Gastrocnemius medialis (tissue), 4 donors: ENCODE results near the gene PPAN. TPM values are rescaled to one million over a fixed set of nuclear protein-coding genes. Genes with fewer than 3 reads are reported as not detected.

ENCODE experiments used
- ATAC-seq, 2 donors: fragments of 150-250 bp; one replicate each; pipeline ENCODE4 v1.9.1; 2016
- DNase-seq, 2 donors: peaks; one replicate each; pipeline ENCODE4 v3.0.0-alpha.2; 2019
- H3K27ac ChIP-seq, 4 donors: fragments of 200-600 bp; sonication (generic); 1 replicate in 1 of 4; 2 replicates in 3 of 4; pipeline ENCODE4 v1.5.1; 2016 to 2018; ENCODE audit warnings: mild to moderate bottlenecking in 2 of 4, moderate library complexity in 1 of 4
- H3K27me3 ChIP-seq, 3 donors: fragments of 200-600 bp; sonication (generic) in 2 of 3; 1 replicate in 1 of 3; 2 replicates in 2 of 3; pipeline versions ENCODE4 v1.5.1 to v1.6.0; 2016 to 2019; ENCODE audit warnings: mild to moderate bottlenecking in 1 of 3, moderate library complexity in 1 of 3
- H3K36me3 ChIP-seq, 2 donors: fragments of 200-600 bp; sonication (generic) in 1 of 2; one replicate each; pipeline ENCODE4 v1.5.1; 2017 to 2018
- H3K4me1 ChIP-seq, 2 donors: fragments of 200-600 bp; sonication (generic) in 1 of 2; one replicate each; pipeline ENCODE4 v1.5.1; 2016 to 2017; ENCODE audit warnings: mild to moderate bottlenecking in 2 of 2
- H3K4me3 ChIP-seq, 4 donors: fragments of 200-600 bp; sonication (generic) in 3 of 4; 1 replicate in 1 of 4; 2 replicates in 3 of 4; pipeline ENCODE4 v1.5.1; 2016 to 2019; ENCODE audit warnings: mild to moderate bottlenecking in 2 of 4
- H3K9me3 ChIP-seq, 3 donors: fragments of 200-600 bp; sonication (generic) in 2 of 3; 1 replicate in 1 of 3; 2 replicates in 2 of 3; pipeline ENCODE4 v1.5.1; 2016 to 2019
- CTCF ChIP-seq, 5 experiments: fragments of 450-650 bp in 3 of 5; fragments of 200-600 bp in 2 of 5; sonication (generic) in 2 of 5; IDR thresholded peaks in 4 of 5; conservative IDR thresholded peaks in 1 of 5; 1 replicate in 4 of 5; 2 replicates in 1 of 5; pipeline ENCODE4 v1.5.1; 2016 to 2019; ENCODE audit warnings: antibody characterized with exemption in 5 of 5, mild to moderate bottlenecking in 3 of 5, moderate library complexity in 3 of 5
- POLR2A ChIP-seq, 2 donors: fragments of 450-650 bp; IDR thresholded peaks; one replicate each; pipeline ENCODE4 v1.6.1; 2017; ENCODE audit warnings: antibody characterized with exemption in 2 of 2, mild to moderate bottlenecking in 2 of 2, moderate library complexity in 2 of 2
- in situ Hi-C, 4 donors: fragments of 200-750 bp; cut with MboI; loops; one replicate each; pipeline versions ENCODE4 v1.15.0 to v1.8.0; 2017; ENCODE audit warnings: low sequenced_read_pairs in 4 of 4
- intact Hi-C: fragments of 100-400 bp; cut with DNase I; formaldehyde crosslinking; loops from one replicate; pipeline ENCODE4 v1.15.1; 2023; ENCODE audit warnings: low total_unique reads
- total RNA-seq, 4 donors: library from RNA; depleted of rRNA; stranded (reverse); fragments of >200 nt; gene quantifications; one replicate each; pipeline versions ENCODE4 v1.1.0 to v1.2.3, GENCODE V29; 2016

Gene PPAN
- total RNA-seq, 4 donors from 2014 or later, result 30.5 to 42.3 (median 36.7) TPM

DNA sequence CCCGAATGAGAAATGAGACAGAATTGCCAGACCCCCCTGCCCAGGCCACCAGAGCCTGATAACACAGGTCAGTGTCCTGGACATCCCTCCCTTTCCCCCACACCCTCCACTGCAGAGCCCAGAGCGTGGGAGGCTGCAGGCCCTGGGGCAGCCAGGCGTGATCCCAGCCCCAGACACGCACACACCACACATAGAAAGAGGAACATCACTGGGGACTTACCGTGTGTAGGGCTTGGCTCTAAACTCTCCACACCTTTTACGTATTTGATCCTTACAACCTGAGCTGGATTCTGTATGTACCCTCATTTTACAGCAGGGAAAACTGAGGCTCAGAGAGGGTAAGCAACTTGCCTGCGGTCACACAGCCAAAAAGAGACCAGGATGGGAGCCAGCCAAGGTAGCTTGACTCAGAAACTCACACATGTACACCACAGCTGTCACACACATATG is 3.4 kb upstream of the PPAN start:
- intact Hi-C loops, result no loop called here
- Histone ChIP-seq H3K9me3 (no peaks in the 10 kb centered on the region), H3K4me3 (no peak overlapping the region), H3K27me3 (no peaks in the 10 kb centered on the region), H3K36me3 (peaks cover 0 to 6% of the 10 kb centered on the region in 2 donors), H3K4me1 (peaks cover 7 to 15% of the 10 kb centered on the region in 2 donors), H3K27ac (no peak overlapping the region)
- ATAC-seq (no peak), DNase-seq (no peak)
- TF ChIP-seq POLR2A (IDR thresholded peaks at IDR 0.05) (no peak), CTCF (IDR thresholded peaks at IDR 0.05 in 4 of 5, conservative IDR thresholded peaks at IDR 0.05 in 1 of 5) (no peak)
- in situ Hi-C loops, result loop anchor here in 1 of 4 donors (10.0 kb wide), 1 partner anchor 292 kb away; no protein-coding TSS in a partner anchor

DNA sequence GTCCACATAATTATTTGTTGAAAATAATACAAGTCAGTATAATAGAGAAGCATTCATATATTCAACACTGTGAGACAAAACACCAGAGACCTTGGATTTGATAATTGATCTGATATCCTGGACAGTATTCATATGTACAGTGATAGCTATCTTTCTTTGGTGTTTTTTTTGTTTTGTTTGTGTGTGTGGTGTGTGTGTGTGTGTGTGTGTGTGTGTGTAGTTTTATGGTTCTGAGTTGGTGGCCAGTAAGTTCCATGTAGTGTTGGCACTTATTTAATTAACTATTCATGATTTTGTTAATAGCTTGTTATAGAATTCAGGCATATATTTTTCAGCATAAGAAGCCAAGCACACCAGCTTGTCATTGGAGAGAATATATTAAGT is 2.0 kb upstream of the PPAN start:
- ATAC-seq (no peak), DNase-seq (no peak)
- in situ Hi-C loops (loop anchor here in 1 of 4 donors (10.0 kb wide), 1 partner anchor 291 kb away; no protein-coding TSS in a partner anchor), intact Hi-C loops (no loop called here)
- peaks cover 7 to 15% of the 10 kb centered on the region in 2 donors for H3K4me1 ChIP-seq
- H3K9me3 ChIP-seq, result no peaks in the 10 kb centered on the region
- no peak overlapping the region for H3K27ac ChIP-seq
- H3K36me3 ChIP-seq, result peaks cover 0 to 19% of the 10 kb centered on the region in 2 donors
- H3K27me3 ChIP-seq, result no peaks in the 10 kb centered on the region
- no peak overlapping the region for H3K4me3 ChIP-seq
- TF ChIP-seq CTCF (IDR thresholded peaks at IDR 0.05 in 4 of 5, conservative IDR thresholded peaks at IDR 0.05 in 1 of 5) (no peak), POLR2A (IDR thresholded peaks at IDR 0.05) (no peak)

GRCh38 chr19:10104665-10105508 is 1.3 kb upstream of the PPAN start:
- peaks cover 0 to 26% of the 10 kb centered on the region in 2 donors for H3K36me3 ChIP-seq
- H3K4me3 ChIP-seq, result no peak overlapping the region
- no peak for ATAC-seq
- H3K4me1 ChIP-seq, result peaks cover 7 to 15% of the 10 kb centered on the region in 2 donors
- no peaks in the 10 kb centered on the region for H3K9me3 ChIP-seq
- no peaks in the 10 kb centered on the region for H3K27me3 ChIP-seq
- DNase-seq, result no peak
- in situ Hi-C loops, result loop anchor here in 1 of 4 donors (10.0 kb wide), 1 partner anchor 290 kb away; no protein-coding TSS in a partner anchor
- intact Hi-C loops, result loop anchor here (5.0 kb wide), 1 partner anchor 288 kb away; the partner anchor contains the start of gene FBXL12
- TF ChIP-seq CTCF (IDR thresholded peaks at IDR 0.05 in 4 of 5, conservative IDR thresholded peaks at IDR 0.05 in 1 of 5), result no peak
- no peak overlapping the region for H3K27ac ChIP-seq

DNA sequence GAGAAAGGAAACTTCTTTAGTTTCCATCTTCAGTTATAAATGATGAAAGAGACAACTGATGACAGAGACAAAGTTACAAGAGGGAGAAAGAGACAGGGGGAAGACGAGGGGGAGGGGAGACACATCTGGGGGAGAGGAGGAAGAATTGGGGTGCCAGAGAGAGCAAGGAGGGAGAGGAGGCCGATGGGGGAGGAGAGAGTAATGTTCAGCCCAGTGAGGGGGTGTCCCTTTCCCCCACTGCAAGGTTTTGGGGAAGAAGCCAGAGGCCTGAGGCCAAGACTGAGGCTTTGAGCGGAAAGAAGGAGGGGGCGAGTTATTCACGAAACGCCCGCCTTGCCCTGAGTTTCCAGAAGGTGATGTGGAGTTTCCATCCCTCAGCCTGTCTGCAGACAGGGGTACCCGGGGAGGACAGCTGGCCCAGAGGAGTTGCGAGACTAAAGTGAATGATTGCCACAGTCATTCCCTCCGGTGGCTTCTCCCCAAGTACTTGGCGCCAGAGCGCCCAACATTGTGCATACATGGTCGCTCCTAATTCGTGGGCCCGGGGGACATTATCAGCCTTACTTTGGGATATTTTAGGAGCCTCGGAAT is 558 bp upstream of the PPAN start:
- intact Hi-C loops, result loop anchor here (5.0 kb wide), 1 partner anchor 288 kb away; the partner anchor contains the start of gene FBXL12
- Histone ChIP-seq H3K4me3 (peak overlapping the region in 3 of 4 donors; percentile 18 to 87 (median 79)), H3K4me1 (peaks cover 7 to 15% of the 10 kb centered on the region in 2 donors), H3K36me3 (peaks cover 0 to 33% of the 10 kb centered on the region in 2 donors), H3K9me3 (no peaks in the 10 kb centered on the region), H3K27ac (peak overlapping the region in 1 of 4 donors; percentile 74), H3K27me3 (no peaks in the 10 kb centered on the region)
- no peak for DNase-seq
- peak in 1 of 2 donors; percentile 4 for ATAC-seq
- in situ Hi-C loops, result loop anchor here in 1 of 4 donors (10.0 kb wide), 1 partner anchor 289 kb away; no protein-coding TSS in a partner anchor
- TF ChIP-seq CTCF (IDR thresholded peaks at IDR 0.05 in 4 of 5, conservative IDR thresholded peaks at IDR 0.05 in 1 of 5), result no peak
- TF ChIP-seq POLR2A (IDR thresholded peaks at IDR 0.05), result no peak
